HG03469 (cell line): Measurements from ENCODE around the gene TGM6.

Experiments used
- ATAC-seq: cut with Tn5 transposase; IDR thresholded peaks from one replicate; pipeline ENCODE4 v1.9.1; 2021; ENCODE audit warnings: mild to moderate bottlenecking, moderate library complexity, moderate number of reproducible peaks; ENCODE audit not compliant: unreplicated experiment

The TGM6 gene

DNA sequence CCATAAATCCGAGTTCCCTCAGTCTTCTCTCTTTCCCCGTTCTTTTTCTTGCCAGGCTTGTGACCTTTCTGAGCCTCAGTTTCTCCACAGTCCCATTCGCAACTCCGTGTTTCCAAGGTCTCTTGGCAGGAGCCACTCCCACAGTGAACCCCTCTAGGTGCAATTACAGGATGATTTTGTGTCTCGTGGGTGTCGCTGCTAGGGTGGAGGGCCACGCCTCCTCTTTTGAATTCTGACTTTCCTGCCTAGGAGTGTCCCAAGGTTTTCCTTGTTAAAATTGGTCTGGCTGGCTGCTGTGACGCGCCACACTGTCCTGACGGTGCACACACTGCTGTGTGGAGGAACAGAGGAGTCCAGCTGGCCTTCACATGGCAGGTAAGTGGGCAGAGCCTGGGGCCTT is at the start of gene TGM6:
Gene TGM6 (plus strand): TSS at position 301 of the 400 bp plus-strand sequence. CDS start 68 bp downstream, at position 369.
- ATAC-seq: no peak

DNA sequence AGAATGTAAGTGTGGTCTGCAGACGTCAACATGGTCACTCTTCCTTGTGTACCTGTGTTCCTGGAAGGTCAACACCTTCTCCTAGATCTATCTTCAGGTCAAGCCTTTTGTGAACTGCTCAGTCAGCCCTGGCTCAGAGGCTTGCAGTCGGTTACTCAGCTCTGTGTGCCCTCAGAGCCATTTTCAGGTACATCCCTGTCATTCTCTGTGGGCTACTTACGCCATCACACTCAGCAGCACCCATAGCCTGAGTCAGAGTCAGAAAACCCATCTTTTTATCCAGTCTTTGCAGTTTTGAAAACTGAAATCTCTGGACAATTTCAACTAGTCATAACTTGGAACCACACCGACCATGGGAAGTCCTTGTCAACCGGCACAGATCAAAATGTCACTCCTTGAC is 49.6 kb upstream of the TGM6 start:
- ATAC-seq: no peak

DNA sequence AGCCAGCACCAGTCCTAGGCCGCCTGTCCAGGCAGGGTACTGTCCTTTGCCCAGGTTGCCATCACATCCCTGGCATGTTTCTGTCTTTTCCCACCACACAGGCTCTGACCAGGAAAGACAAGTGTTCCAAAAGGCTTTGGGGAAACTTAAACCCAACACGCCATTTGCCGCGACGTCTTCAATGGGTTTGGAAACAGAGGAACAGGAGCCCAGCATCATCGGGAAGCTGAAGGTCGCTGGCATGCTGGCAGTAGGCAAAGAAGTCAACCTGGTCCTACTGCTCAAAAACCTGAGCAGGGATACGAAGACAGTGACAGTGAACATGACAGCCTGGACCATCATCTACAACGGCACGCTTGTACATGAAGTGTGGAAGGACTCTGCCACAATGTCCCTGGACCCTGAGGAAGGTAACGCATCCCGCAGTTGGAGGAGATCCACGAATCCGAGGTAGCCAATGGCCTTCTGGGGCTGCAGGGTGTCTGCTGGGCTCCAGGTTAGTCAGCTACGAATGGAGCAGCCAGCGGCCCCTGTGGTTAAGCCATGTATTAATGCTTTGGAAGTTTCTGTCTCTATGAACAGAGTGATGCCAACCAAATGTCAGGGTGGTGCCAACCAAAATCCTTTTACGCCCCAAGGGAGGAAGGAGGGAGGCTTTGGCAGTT is 48.7 kb upstream of the TGM6 start:
- ATAC-seq: no peak

DNA sequence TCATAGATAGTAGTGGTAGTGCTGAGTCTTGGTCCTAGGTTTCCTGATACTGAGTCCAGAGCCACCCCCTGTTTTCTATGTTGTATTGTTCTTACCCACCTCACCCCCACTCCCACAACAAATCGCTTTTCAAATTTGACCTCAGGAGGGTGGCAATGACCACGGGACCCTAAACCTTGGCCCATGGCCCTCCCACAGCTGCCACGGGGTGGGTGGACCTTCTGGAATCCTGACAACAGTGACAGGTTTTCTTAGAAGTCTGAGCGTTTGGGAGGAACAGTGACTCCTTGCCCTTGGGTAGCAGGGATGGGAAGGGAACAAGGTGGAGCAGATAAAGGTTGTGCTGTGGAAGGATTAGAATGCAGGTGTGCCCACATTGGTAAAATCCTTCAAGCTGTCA is 48.0 kb upstream of the TGM6 start:
- ATAC-seq: no peak

DNA sequence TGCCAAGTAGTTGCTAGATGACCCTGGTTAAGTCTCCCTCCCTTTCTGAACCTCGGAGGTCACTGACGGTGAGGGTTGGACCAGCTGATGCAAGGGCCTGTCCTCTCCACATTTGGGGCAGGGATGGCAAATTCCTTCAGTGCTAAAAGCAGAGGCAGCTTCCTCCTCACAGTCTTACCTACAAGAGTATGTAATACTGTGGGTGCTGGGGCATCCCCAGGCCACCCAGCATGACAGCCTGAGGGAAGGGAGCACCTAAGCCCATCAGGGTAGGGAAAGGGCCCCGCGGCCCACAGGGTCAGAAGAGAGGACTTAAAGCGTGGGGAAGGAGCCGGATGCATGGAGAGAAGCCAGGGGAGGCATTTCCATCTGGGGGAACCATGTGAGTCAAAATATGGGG is 46.9 kb upstream of the TGM6 start:
- ATAC-seq: no peak

DNA sequence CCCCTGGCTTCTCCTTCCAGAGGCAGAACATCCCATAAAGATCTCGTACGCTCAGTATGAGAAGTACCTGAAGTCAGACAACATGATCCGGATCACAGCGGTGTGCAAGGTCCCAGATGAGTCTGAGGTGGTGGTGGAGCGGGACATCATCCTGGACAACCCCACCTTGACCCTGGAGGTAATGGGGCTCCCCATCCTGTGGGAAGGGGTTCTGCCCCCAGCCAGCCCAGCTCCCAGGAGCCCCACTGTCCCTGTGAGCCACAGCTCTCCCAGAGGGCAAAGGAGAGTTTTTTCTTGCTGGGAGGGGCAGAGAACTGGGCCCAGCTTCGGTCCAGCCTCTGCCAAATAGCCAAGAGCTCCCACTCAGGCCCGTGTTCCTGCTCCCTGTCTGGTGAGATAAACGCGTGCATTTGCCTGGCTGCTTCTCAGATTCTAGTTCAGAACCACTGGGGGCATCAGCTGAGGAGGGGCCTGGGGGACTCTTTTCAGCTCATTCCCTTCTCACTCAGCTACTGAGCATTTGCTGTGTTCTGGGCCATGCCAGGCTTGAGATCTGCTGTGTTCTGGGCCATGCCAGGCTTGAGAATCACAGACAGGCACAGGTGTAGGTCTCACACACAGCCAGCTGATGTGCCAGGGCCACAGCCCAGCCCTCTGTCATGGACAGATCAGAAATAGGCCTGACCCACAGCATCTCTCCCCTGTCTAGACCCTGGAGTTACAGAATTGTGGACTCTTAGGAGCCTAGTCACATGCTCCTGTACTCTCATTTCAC is 45.4 kb upstream of the TGM6 start:
- no peak for ATAC-seq

DNA sequence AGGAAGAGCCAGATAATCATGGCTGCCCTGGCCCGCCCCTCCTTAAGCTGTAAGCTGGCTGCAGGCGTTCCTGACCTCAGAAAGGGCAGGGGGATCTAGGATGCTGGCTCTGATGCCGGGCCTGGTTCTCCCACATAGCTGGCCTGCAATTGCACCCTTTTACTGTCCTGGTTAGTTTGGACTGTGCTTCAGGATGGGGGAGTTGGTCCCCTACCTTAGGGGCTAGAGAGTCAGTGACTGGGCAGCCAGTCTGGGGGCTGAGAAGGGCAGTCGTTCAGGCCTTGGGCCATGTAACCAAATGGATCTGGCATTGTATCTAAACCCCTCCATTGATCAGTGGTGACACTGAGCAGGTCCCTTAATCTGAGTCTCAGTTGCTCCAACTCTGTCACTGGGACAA is 44.2 kb upstream of the TGM6 start:
- no peak for ATAC-seq

DNA sequence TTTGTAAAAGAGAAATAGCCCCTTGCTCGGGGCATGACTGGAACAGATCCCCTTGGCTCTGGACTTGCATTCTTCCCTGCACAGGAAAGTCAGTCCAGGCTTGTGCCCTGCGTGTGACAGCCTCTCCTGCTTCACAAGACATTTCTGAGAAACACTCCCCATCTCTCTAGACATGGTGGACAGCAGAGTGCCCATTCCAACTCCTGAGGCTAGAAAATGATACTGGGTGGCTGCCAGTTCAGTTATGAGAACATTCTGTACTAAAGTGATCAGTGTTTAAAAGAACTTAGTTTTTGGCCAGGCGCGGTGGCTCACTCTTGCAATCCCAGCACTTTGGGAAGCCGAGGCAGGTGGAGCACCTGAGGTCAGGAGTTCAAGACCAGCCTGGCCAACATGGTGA is 43.6 kb upstream of the TGM6 start:
- no peak for ATAC-seq

DNA sequence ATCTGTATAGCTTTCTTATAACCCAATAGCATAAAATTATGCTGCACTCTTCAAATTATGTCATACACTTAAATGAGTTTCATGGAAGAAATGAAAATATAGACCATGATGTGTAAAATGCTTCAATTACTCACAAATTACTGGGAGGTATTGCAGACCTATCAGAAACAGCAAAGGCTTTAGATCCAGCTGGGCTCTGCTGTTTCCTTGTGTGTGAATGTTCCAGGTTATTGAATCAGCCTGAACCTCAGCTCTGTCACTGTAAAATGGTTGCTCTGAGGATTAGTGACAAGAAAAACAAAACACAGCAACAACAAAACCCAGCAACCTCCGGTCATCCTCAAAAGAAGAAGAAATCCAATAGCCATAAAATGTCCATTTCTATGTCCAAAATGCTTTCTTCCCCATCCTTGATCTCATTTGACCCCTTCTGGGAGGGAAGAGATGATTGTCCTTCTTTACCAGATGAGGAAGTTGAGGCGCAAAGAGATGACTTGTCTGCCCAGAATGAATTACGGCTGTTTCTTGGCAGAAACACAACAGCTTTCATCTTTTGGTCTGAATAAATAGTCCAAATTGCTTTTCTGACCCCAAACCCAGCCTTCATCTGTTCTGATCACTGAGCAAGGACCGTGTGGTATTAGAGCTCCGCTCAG is 42.2 kb upstream of the TGM6 start:
- no peak for ATAC-seq

DNA sequence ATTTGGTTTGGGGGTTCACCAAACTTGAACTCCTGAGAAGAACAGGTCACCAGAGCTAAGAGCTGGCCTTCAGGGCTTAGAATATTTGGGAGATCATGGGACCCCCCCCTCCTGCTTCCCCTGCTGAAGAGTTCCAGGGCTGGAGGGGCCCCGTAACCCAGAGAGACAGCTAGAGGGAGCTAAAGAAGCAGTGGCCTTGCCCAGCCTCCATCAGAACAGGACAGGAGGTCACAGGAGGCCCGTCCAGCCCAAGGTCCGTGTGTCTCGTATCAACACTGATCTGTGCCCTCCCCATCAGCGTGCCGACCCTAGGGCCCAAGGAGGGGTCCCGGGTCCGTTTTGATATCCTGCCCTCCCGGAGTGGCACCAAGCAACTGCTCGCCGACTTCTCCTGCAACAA is 40.6 kb upstream of the TGM6 start:
- ATAC-seq: no peak

DNA sequence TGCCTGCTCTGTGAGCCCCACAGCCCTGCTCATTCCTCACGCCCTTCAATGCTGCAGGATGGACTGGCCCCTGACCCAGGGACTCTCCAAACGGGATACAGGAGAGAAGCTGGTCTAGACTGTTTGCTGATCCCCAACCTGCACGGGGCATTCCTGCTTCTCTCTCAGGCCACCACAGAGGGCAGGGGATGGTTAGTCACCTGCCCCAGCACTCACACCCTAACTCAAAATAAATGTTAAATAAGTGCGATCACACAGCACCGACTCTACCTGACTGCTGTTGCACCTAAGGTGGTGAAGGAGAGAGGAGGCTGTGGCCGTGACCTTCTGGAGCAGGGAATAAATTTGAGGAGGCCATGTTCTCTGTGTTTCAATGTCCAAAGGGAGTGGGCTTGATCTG is 39.9 kb upstream of the TGM6 start:
- no peak for ATAC-seq

DNA sequence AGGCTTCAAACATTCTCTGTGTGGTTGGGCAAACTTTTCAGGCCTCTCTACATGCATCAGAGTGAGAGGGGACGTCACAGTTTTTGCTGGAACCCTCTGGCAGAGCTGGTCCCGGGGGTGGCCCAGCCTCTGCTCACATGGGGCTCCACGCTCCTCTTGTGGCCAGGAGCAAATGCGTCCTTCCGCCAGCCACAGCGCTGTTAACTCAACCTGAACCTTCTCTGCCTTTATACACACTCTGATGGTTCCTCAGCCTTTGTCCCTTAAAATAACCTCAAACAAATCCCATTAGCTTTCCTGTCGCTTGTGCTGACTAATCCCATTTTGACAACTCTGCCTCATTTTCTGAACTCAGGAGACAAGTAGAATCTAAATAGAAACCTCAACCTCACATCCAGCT is 39.4 kb upstream of the TGM6 start:
- no peak for ATAC-seq

DNA sequence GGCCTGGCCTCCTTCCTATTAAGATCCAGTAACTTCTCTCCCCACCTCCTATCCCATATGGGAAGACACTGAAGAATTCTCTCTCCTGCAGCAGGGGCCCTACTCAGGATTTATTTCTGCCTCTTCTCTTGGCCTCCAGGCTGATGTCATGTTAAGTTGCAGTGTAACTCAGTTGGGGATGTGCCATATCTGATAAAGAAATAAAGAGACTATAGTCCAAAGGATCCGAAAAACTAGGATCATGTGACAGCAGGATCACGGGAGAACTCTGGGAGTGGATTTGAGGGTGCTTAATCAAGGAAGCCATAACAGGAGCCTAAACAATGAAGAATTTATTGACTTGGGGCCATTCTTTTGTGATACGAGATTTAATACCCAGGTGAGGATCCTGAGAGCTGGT is 38.5 kb upstream of the TGM6 start:
- no peak for ATAC-seq

DNA sequence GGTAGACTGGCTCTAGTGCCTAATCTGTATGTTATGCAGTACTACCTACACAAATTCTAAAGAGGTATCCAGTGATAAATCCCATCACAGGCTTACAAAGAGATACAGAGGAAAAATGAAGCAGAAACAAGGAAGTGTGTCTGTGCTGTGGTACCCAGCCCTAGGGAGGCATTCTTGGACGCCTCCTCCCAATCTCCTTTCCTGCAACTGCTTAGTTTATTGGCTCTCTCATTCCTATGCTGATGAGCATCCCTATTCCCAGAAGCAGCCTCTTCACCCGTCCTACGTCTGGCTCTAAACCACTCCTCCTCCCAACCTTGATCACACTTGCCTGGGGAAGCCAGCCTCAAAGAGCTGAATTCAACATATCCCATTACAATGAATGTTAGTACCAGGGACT is 34.5 kb upstream of the TGM6 start:
- no peak for ATAC-seq

DNA sequence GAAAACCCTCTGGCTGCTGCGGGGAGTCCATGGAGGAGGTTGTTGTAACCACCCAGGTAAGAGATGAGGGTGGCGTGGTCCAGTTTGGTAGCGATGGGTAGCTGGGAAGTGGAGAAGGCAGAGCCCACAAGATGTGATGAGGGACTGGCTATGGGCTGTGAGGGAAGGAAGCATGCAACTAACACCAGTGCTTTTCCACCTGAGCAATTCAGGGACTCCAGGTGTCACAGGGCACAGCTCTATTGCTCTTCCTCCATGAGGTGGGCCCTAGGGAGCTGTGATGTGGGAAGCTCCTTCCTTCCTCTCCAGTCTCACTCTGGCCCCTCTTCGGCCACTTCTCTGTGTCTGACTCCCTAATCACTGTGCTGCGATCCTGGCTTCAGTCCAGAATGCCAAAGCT is 32.4 kb upstream of the TGM6 start:
- ATAC-seq: no peak

DNA sequence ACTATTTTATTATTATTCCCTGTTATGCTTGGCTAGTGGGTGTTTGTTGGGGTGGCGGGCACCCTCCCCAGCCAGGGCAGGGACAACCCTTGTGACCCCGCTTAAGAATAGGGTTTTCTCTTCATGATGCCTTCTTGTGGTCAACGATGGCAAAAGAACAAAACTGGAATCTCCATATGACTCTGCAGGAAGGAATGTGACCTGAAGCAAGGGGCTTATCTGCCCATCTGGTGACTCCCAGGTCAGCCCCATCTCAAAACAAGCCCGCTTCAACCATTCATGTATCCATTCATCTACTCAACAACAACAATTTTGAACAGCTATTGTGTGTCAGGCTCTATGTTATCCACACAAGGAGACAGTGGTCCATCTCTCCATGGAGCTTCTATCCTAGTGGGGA is 30.9 kb upstream of the TGM6 start:
- ATAC-seq: no peak

DNA sequence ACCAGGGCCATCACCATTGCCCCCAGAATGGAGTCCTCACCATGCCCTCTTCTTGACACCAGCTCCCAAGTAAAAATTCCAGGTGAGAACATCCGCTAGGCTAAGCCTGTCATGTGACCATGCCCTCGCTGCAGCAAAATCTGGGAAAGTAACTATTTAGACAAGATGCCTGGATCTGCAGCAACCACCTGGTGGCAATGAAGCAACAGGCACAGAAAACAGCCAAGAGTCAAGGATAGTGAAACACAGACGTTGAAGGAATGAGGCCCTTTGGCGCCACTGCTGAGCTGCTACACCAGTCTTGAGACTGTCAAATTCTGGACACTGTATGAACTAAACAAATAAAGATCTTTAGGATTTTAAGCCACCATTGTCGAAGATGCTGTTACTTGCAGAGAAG is 30.1 kb upstream of the TGM6 start:
- no peak for ATAC-seq

DNA sequence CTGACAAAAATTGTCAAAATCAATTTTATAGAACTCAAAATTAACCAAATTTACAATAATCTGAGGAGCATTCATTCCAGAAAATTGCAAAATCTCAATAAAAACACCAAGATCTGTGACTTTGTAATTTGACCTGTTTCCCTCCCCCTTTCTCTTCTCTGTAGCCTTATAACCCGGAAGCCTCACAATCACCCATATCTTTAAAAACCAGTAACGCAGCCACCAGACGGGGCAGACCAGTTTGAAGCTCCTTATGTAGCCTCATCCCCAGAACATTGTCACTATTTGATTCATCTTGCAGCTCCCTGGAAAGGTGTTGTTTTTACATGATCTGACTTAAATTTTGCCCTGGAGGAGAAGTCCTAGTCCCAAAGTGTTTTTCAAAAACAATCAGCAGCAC is 27.5 kb upstream of the TGM6 start:
- ATAC-seq: no peak

DNA sequence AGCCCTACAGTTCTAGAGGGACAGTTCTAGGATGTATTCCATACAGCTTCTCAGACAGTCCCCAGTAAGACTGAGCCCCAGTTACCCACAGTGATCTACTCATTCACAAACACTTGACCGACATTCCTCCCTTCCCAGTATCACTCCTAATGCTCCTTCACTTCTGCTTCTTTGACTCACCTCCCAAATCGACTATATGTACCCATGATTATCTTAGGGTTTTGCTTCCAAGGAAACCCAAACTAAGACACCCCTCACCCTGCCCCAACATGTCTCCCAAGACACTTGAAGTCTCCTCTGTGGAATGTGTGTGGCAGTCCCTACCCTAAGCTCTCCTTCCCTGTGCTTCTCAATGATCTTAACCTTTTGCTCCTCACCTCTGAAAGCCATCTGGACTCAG is 23.6 kb upstream of the TGM6 start:
- ATAC-seq: no peak

DNA sequence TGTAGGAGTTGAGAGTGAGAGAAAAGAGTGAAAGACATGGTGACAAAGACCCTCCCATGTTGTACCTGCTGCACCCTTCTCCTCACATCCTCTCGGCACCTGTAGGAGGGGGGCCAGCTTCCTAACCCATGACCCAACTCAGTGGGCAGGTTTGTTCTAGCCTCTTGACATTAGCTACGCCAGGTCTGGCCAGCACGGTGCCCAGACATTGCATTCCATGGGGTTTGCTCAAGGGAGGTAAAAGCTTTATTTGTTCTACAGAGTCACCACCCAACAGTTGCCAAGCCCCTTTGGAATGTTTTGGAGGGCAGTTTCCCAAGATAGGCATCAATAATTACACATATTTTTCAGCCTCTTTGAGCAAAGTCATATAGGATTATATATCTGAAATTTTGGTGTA is 22.7 kb upstream of the TGM6 start:
- ATAC-seq: no peak

DNA sequence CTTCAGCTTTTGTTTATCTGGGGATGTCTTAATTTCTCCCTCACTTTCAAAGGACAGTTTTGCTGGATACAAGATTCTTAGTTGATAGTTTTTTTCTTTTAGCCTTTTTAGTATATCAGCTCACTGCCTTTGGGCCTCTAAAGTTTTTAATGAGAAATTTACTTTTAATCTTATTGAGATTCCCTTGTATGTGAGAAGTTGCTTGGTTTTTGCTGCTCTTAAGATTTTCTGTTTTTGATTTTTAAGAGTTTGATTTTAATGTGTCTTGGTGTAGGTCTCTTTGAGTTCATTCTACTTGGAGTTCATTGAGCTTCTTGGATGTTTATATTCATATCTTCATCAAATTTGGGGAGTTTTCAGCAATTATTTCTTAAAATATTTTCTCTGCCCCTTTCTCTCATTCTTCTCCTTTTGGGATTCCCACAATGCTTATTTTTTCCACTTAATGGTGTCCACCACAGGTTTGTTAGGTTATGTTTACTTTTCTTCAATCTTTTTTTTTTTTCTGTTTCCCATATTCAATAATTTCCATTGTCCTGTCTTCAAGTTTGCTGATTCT is 19.6 kb upstream of the TGM6 start:
- no peak for ATAC-seq

DNA sequence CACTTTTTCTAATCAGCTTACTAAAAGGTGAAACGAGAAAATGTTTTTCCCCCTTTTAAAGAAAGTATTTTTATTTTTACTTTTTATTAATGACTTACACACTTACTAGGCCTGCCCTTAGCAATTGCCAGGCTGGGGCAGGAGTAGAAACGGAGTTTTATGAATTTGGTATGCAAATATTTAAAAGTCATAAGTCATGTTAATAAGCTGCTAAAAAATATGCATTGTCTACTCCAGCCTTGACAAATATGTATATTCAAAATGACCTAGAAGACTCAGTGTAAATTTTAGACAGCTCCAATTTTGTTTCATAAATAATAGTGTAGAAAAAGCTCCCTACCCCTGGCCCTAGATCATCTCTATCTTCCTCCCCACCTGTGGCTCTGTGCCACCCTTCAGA is 17.5 kb upstream of the TGM6 start:
- ATAC-seq: no peak
